Esophagus squamous epithelium (tissue), 5 donors: ENCODE measurements around the gene DNAH8. TPM values are rescaled to one million over a fixed set of nuclear protein-coding genes. Genes with fewer than 3 reads are reported as not detected.

Source experiments
- DNase-seq: peaks from one replicate; lab custom pipeline; 2025; lab: John Stamatoyannopoulos, UW
- H3K27ac ChIP-seq, 4 donors: fragments of 200-600 bp; sonication (generic); one replicate each; pipeline ENCODE4 v1.5.1; 2016 to 2019; ENCODE audit warnings: mild to moderate bottlenecking in 1 of 4
- H3K27me3 ChIP-seq, 4 donors: fragments of 200-600 bp; sonication (generic); 1 replicate in 3 of 4; 2 replicates in 1 of 4; pipeline versions ENCODE4 v1.5.1 to v1.6.0; 2017 to 2021; ENCODE audit warnings: antibody characterized with exemption in 1 of 4
- H3K36me3 ChIP-seq, 3 donors: fragments of 200-600 bp; sonication (generic); one replicate each; pipeline ENCODE4 v1.5.1; 2016 to 2019
- H3K4me1 ChIP-seq, 3 donors: fragments of 200-600 bp; sonication (generic); one replicate each; pipeline ENCODE4 v1.5.1; 2017 to 2019
- H3K4me3 ChIP-seq, 4 donors: fragments of 200-600 bp; sonication (generic); 1 replicate in 3 of 4; 2 replicates in 1 of 4; pipeline ENCODE4 v1.5.1; 2016 to 2019; ENCODE audit warnings: mild to moderate bottlenecking in 2 of 4, moderate library complexity in 1 of 4
- H3K9me3 ChIP-seq, 3 donors: fragments of 200-600 bp; sonication (generic); one replicate each; pipeline ENCODE4 v1.5.1; 2016 to 2019
- POLR2A ChIP-seq, 4 donors: fragments of 450-650 bp; IDR thresholded peaks; one replicate each; pipeline ENCODE4 v1.6.1; 2017; ENCODE audit warnings: antibody characterized with exemption in 4 of 4, mild to moderate bottlenecking in 4 of 4, moderate library complexity in 3 of 4
- WGBS, 2 donors: methylation state at CpG; one replicate each; pipeline ENCODE4 v1.1.5; 2018; 5-methylcytosine and 5-hydroxymethylcytosine counted together
- intact Hi-C: fragments of 100-400 bp; cut with DNase I; formaldehyde crosslinking; loops from one replicate; pipeline ENCODE4 v1.15.0; 2022
- total RNA-seq, 4 donors: library from RNA; depleted of rRNA; stranded (reverse); fragments of >200 nt; gene quantifications; one replicate each; pipeline ENCODE4 v1.1.0, GENCODE V29; 2016
- TF ChIP-seq, protein P1 (sequence below), 6 experiments: fragments of 450-650 bp in 4 of 6; fragments of 200-600 bp in 2 of 6; sonication (generic) in 2 of 6; IDR thresholded peaks; one replicate each; pipeline ENCODE4 v1.5.1; 2016 to 2019; ENCODE audit warnings: antibody characterized with exemption in 6 of 6, mild to moderate bottlenecking in 4 of 6, moderate library complexity in 4 of 6
- donor health status: DM: yes; HTN: yes; CAD: no.

Gene DNAH8
- total RNA-seq, 4 donors from 2014 or later = under 0.01 to 0.03 TPM; not detected in 2

DNA sequence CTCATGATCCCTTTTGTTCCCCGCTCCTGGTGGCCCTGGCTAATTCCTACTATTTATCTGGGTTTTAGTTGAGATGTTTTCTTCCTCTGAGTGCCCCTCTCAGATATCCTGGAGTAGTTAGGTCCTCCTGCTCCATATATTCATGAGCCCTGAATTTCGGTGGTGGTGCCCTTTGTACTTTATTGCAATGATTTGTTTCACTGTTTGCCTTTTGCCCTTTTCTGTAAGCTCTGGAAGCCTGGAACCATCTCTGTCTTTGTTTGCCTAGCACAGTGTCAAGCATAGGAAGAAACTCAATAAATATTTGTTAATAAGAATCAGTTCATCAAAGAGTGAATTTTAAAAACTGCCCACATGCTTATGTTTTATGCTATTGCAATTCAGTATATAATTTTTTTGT lies 144.9 kb downstream of the DNAH8 start:
- WGBS, 2 donors = 62 to 63% methylated on average over 2 of the region's 2 CpGs

DNA sequence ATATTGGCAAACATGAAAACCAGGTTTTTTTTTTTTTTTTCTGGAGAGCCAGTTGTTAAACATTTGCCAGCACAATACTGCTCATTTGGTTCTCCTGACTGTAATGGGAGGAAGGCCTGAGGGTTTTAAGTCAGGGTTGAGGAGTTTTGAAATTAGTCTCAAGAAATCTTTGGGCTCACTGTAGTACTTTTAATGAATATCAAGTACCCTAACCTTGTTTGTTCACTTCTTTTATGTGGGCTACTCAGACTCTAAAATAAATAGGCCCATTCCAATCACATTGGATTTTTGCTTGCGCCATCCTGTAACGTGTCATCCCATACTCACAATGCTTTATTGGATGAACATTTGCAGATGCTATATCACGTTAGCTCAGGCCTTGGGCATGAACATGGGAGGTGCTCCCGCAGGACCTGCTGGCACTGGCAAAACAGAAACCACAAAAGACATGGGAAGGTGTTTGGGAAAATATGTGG lies 146.9 kb downstream of the DNAH8 start:
- no peak for DNase-seq
- Histone ChIP-seq H3K36me3 (no peaks in the 10 kb centered on the region), H3K27ac (no peak overlapping the region), H3K27me3 (peaks cover 0 to 12% (median 0%) of the 10 kb centered on the region in 4 donors), H3K9me3 (no peaks in the 10 kb centered on the region), H3K4me3 (no peak overlapping the region), H3K4me1 (no peaks in the 10 kb centered on the region)
- intact Hi-C loops = no loop called here
- TF ChIP-seq, protein P1, sequence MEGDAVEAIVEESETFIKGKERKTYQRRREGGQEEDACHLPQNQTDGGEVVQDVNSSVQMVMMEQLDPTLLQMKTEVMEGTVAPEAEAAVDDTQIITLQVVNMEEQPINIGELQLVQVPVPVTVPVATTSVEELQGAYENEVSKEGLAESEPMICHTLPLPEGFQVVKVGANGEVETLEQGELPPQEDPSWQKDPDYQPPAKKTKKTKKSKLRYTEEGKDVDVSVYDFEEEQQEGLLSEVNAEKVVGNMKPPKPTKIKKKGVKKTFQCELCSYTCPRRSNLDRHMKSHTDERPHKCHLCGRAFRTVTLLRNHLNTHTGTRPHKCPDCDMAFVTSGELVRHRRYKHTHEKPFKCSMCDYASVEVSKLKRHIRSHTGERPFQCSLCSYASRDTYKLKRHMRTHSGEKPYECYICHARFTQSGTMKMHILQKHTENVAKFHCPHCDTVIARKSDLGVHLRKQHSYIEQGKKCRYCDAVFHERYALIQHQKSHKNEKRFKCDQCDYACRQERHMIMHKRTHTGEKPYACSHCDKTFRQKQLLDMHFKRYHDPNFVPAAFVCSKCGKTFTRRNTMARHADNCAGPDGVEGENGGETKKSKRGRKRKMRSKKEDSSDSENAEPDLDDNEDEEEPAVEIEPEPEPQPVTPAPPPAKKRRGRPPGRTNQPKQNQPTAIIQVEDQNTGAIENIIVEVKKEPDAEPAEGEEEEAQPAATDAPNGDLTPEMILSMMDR (IDR thresholded peaks at IDR 0.05) = no peak
- no peak for TF ChIP-seq POLR2A (IDR thresholded peaks at IDR 0.05)
- 70 to 77% methylated on average over 4 of the region's 4 CpGs for WGBS, 2 donors

More for the DNA sequence above, 144.9 kb downstream of the DNAH8 start:
- Histone ChIP-seq H3K4me3 (no peak overlapping the region), H3K4me1 (no peaks in the 10 kb centered on the region), H3K27me3 (peaks cover 0 to 14% (median 0%) of the 10 kb centered on the region in 4 donors), H3K27ac (no peak overlapping the region), H3K36me3 (no peaks in the 10 kb centered on the region), H3K9me3 (no peaks in the 10 kb centered on the region)
- intact Hi-C loops = no loop called here
- TF ChIP-seq POLR2A (IDR thresholded peaks at IDR 0.05) = no peak
- TF ChIP-seq, protein P1 (IDR thresholded peaks at IDR 0.05) = no peak
- no peak for DNase-seq

DNA sequence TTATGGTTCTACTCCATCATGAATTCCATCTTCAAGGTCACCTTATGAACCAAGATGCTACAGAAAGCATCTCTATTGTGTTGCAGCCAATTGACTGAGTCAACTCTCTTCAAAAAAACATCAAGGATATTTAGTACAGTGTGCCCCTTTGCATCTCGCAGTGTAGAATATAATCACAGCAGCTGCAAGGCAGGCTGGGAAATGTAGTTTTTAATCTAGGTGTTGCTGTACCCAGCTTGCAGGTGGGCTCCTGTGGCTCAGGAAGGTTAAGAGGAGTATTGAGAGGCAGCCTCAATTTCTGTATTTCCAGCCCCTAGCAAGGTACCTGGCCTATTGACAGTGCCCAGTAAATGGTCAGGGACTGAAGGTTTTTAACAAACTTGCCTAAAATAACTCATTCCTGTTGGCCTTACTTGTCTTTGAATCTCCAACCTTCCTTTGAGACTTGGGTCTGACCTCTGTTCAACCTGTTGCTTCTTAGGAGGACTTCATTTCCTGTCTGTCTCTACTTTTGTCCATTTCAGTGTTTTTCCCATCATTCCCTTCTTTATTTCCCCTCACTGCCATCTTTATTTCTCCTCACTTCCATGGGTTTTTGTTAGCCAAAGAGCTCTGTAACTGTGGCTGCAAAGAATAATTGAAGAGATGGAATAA lies 150.5 kb downstream of the DNAH8 start:
- WGBS, 2 donors = 50 to 73% methylated on average over 1 of the region's 1 CpG

DNA sequence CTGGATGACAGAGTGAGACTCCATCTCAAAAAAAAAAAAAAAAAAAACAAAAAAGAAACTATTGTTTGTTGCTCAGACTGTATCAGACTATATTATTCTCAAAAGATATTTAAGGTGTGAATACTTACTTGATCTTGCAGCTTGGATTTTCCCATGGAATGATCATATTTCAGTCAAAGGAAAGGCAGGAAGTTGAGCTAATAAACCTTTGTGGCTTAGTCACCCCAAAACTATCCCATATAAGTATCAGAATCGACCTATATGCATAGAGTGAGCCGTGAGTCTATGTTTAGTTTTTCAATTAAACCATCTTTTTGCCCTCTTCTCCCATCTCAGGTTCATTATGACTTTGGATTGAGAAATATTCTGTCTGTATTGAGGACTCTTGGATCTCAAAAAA lies 152.6 kb downstream of the DNAH8 start:
- no peak overlapping the region for H3K4me3 ChIP-seq
- DNase-seq = no peak
- H3K27ac ChIP-seq = no peak overlapping the region
- H3K9me3 ChIP-seq = no peaks in the 10 kb centered on the region
- H3K36me3 ChIP-seq = no peaks in the 10 kb centered on the region
- intact Hi-C loops = no loop called here
- WGBS, 2 donors = 53% methylated on average over 2 of the region's 2 CpGs
- no peak for TF ChIP-seq POLR2A (IDR thresholded peaks at IDR 0.05)
- TF ChIP-seq, protein P1 (IDR thresholded peaks at IDR 0.05) = no peak
- H3K4me1 ChIP-seq = no peaks in the 10 kb centered on the region
- H3K27me3 ChIP-seq = peaks cover 0 to 22% (median 0%) of the 10 kb centered on the region in 4 donors

More for the DNA sequence above, 150.5 kb downstream of the DNAH8 start:
- Histone ChIP-seq H3K4me3 (no peak overlapping the region), H3K36me3 (no peaks in the 10 kb centered on the region), H3K4me1 (no peaks in the 10 kb centered on the region), H3K9me3 (no peaks in the 10 kb centered on the region), H3K27ac (no peak overlapping the region), H3K27me3 (peaks cover 0 to 22% (median 0%) of the 10 kb centered on the region in 4 donors)
- TF ChIP-seq, protein P1 (IDR thresholded peaks at IDR 0.05) = no peak
- no peak for TF ChIP-seq POLR2A (IDR thresholded peaks at IDR 0.05)
- intact Hi-C loops = no loop called here
- DNase-seq = no peak

DNA sequence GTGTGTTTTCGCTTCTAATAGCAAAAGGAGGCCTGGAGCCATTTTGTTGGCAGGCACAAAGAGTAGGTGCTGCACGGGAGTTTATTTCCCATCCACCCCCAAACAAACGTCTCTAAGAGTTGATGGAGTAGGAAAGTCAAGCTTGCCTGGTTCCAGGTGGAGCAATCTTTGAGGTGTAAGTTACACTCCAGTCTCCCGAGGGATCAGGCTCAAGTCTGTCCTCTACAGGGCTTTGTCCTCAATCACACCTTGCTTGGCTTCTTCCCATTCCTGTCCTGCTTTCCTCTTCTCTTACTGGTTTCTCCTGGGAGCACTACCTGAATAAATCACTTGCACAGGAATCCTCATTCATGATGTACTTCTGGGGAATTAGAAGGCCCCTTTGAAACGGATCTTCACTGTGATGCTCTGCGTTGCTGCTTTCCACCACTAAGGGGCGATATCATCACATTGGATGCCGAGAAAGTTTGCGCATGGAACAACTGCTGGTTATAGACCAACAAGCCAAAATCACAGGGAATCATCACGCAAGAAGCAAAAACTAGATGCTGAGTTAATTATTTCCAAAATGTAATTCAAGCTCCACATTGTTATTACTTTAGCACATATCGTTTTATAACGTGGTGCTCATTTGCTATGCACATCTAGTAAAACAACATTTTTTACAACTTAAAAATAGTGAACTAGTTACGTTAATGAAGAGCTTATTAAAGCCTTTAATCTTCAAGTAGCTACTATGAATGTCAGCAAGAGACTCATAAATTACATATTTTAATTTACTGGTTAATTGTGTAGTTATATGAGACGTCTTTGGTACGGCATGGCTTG lies 156.8 kb downstream of the DNAH8 start:
- intact Hi-C loops = loop anchor here (5.0 kb wide), 1 partner anchor 440 kb away; the partner anchor contains the start of gene KCNK17
- WGBS, 2 donors = 32 to 37% methylated on average over 14 to 15 of the region's 15 CpGs

More for the DNA sequence above, 156.8 kb downstream of the DNAH8 start:
- Histone ChIP-seq H3K36me3 (no peaks in the 10 kb centered on the region), H3K27ac (no peak overlapping the region), H3K9me3 (no peaks in the 10 kb centered on the region), H3K27me3 (peaks cover 0 to 20% (median 0%) of the 10 kb centered on the region in 4 donors), H3K4me1 (no peaks in the 10 kb centered on the region), H3K4me3 (no peak overlapping the region)
- no peak for DNase-seq
- TF ChIP-seq, protein P1 (IDR thresholded peaks at IDR 0.05) = peak; percentile 51 to 81 (median 79)
- TF ChIP-seq POLR2A (IDR thresholded peaks at IDR 0.05) = no peak
